Measurements from ENCODE around the gene SNX10.
"Not testable (repeated sequence)": the region's sequence is repeated elsewhere in the genome, so short reads cannot be mapped to it uniquely, and the experiment has no call there.

SNX10 gene, protein sequence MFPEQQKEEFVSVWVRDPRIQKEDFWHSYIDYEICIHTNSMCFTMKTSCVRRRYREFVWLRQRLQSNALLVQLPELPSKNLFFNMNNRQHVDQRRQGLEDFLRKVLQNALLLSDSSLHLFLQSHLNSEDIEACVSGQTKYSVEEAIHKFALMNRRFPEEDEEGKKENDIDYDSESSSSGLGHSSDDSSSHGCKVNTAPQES

DNA sequence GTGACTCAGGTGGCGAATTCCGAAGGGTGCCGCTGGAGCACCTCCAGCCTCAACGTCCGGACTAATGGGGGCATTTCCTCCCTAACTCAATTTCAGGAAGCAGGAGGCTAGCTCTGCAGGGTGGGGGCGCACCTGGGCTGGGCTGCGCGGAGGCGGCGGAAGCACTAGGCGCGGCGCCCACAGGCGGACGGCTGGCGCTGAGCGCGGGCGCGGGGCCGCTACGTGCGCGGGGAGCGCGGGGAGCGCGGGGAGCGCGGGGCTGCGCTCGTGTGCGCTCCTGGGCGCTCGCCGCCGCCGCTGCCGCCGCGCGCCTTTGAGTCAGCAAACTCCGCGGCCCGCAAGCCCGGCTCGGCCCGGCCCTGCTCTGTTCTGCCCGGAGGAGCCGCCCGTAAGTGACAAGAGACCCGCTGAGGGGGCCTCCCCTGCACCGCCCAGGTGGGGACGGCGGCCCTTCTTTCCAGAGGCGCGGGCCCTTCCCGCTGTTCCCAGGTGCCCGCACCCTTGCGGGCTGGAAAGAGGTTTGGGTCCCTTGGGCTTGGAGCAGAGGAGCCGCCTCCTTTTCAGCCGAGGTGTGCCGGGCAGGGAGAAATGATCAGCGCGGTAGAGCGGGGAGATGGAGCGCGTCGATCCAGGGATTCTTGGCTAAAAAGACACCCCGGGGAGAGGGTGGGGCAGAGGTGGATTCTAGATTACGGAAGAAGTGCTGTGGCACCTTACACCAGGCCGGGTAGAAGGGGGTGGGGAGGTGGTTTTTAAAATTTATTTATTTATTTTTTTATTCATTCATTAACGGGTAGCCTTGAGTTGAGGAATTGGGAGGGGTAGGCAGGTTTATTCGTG lies at the start of gene SNX10:
TSS of gene SNX10 (plus strand) at position 164 of the 840 bp plus-strand sequence. CDS start 54,581 bp downstream, outside the sequence.
- no peak for DNase-seq

DNA sequence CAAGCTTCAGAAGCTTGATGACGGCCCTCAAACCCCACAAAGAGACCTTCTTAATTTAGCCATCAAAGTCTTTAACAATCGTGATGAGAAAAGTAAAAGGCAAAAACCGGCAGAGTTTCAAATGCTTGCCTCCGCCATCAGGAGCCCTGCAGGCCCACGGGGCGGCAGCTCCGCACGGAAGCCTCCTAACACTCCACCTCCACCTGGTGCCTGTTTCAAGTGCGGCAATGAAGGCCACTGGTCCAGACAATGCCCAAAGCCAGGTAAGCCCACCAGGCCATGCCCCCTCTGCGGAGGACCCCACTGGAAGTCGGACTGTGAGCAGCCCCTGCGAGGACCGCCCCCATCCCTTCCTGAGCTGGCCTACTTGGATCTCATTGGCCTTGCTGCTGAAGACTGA lies 46.5 kb upstream of the SNX10 start:
- DNase-seq = no peak

DNA sequence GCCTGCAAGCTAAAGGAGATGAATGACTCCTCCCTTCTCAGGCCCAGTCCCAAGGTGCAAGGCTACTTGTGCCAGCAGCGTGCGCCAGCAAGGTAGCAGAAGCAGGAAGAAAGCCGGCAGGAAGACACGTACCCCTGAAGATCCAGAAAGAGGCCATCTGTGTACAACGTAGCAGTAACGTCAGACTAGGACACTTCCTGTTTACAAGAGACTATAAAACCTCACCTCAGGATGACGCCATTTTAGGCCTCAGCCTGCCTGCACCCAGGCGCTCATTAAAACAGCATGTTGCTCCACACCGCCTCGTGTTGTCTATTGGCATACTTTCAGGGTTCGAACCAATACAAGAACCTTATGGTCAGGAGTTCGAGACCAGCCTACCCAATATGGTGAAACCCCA lies 41.4 kb upstream of the SNX10 start:
- no peak for DNase-seq

DNA sequence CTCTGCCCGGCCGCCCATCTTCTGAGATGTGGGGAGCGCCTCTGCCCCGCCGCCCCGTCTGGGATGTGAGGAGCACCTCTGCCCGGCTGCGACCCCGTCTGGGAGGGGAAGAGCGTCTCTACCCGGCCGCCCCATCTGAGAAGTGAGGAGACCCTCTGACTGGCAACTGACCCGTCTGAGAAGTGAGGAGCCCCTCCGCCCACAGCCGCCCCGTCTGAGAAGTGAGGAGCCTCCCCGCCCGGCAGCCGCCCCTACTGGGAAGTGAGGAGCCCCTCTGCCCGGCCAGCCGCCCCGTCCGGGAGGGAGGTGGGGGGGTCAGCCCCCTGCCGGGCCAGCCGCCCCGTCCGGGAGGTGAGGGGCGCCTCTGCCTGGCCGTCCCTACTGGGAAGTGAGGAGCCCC lies 29.8 kb upstream of the SNX10 start:
- DNase-seq = not testable (repeated sequence)

DNA sequence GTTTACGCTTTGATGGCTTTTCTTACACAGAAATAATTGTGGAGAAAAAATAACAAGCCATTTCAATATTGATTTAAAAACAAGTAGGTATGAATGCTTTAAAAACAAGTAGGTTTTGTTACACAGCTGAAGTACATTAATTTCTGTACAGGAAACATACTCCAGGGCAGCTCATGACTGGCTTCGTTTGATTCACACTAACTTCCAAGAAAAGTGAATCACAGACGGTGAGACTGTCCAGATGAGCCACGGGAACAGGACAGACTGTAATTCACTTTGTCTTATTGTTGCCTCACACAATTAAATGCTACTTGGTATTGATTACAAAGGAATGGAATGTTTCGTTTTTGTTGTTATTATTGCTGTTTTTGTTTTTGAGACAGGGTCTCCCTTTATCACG lies 26.6 kb upstream of the SNX10 start:
- DNase-seq = no peak

DNA sequence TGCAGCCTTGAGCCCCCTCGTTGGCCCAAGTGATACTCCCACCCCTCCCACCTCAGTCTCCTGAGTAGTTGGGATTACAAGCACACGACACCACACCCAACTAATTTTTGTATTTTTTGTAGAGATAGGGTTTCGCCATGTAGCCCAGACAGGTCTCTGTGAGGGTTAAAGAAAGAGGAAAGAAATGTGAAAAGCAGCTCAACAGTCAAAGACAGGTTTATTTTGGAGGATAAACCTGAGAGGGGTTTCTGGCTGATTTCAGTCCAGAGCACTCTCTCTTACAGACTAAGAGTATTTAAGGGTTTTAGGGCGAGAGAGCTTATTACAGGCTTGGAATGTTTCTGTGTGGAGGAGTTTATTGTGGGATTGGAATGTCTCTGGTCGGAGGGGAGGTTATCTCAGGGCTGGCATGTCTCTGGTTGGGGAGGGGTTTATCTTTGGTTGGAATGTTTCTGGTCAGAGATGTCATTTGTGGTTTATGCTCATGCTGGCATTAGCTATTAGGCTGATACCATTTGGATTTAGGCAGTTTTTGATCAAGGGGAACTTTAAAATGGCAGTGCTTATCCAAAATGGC lies 26.1 kb upstream of the SNX10 start:
- DNase-seq = no peak

DNA sequence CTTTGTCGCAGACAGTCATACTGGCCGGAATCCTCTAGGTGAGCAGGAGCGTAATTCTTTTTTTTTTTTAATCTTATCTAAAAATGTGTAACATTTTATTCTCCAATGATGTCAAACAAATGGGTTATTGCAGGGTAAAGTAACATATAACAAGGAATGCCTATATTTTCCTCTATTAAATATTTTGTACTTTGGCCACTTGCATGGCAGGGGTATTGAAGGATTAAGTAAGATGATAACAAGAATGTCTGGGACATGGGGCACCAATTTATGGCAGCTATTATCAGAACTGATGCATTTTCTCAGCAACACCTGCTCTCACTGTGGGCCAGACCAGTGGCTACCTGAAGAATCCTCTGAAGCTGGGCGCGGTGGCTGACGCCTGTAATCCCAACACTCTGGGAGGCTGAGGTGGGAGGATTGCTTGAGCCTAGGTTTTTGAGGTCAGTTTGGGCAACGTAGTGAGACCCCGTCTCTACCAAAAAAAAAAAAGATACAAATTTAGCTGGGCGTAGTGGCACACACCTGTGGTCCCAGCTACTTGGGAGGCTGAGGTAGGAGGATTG lies 24.0 kb upstream of the SNX10 start:
- DNase-seq = no peak

DNA sequence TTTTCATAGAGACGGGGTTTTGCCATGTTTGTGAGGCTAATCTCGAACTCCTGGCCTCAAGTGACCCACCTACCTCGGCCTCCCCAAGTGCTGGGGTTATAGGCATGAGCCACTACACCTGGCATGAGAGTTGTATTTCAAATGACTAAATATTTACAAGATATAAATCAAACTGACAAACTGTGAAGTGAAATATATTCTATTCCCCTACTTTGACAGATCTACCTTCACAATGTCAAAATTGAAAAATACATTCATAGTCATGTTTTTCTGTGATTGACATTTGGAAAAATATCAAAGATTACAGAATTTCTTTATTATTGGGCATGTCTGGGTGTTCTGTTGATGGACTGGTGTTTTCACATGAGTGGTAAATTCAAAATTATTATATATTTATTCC lies 16.4 kb upstream of the SNX10 start:
- no peak for DNase-seq

DNA sequence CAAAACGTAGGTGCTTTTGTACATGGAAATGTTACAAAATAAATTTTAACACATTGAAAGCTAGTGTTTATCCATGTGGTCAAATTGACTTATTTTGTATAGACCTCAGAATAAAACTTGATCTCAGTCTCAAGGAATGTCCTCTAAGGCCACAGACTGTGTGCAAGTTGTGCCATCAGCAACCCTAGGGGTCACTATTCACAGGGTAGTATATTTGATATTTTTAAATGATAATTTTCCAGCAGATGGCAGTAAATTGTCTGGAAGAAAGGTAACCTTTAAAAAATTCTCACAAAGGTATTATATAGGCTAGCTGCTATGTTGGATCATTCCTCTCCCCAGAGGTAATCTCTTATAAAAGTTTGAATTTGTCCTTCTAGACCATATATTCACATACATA lies 12.9 kb upstream of the SNX10 start:
- no peak for DNase-seq

DNA sequence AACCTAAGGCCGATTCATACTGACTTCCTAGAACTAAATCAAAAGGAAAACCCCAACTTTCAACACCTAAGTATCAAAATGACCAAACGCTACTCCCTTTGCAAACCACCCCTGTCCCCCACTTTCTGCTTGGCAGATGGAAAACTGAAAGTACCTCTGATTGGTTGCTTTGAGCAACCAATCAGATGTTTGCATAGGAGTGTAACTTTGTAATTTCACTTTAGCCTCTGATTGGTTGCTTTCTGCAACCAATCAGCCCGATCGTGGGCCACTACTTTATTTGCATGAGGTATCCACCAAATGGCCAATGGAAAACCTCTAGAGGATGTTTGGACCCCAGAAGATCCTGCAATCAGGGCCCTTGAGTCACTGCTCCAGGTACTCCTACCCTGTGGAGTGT lies 12.3 kb upstream of the SNX10 start:
- no peak for DNase-seq

DNA sequence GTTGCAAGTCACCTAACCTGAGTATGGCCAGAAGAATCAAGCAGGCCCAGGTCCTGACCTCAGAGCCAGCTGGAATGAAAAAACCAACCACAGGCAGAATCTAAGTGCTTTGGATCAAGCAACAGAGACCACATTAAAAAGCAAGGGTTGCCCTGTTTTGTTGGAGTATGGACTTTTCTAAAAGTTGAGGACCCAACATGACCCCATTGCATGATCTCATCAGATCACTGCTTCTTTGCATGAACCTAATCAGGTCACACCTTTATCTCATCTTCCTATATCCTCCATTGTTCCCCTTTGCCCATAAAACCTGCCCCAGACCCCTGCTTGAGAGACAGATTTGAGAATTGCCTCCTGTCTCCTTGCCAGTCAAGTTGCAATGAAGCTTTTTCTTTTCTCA lies 11.6 kb upstream of the SNX10 start:
- no peak for DNase-seq

DNA sequence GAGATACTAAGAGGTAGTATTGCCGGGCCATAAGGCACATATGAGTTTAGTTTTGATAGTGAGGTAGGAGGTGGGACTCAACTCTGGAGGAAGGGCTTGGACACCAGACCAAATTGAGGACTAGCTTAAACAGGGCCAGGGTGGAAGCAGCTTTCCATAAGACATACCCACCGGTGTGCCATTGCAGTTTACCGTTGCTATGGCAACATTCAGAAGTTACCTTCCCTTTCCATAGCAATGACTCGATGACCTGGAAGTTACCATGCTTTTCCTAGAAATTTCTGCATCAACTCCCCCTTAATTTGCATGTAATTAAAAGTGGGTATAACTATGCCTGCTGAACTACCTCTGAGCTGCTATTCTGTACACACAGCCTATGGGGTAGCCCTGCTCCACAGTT lies 10.9 kb upstream of the SNX10 start:
- no peak for DNase-seq

DNA sequence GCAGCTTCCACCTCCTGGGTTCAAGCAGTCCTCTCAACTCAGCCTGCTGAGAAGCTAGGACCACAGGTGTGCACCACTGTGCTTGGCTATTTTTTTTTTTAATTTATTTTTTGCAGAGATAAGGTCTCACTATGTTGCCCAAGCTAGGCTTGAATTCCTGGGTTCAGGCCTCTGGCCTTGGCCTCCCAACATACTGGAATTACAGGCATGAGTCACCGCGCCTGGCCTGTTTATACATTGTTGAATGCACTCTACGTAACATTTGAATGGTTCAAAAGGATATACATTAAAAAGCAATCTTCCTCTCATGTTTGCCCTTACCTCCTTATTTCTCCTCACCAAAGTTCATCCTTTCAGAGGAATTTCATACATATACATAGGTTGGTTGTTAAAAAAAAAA lies 7.2 kb upstream of the SNX10 start:
- no peak for DNase-seq

DNA sequence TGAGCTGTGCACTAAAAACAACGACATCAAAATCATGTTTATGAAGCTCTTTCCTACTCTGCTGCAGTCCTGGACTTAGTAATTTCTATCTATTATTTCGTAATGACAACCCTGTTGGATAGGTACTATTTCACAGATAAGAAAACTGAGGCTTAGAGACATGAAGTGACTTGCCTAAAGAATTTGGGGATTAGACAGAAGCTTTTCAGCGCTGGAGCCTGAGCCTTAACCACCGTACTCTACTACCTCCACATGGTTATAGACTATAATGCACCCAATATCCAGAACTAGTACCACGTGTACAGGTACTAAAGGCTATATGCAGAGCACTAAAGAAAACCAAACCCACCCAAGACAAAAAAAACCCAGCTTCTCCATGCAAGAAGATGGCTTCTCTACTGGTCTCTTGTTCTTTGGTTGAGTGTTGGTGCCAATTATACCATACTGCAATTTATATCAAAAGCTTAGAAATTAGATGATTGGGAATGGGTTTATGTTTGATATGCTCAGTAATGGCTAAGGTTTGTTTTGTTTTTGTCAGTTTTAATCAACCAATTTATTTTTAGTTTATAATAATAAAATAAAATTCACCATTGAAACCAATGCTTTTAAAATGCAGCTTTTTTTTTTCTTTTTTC lies 6.5 kb upstream of the SNX10 start:
- DNase-seq = no peak

DNA sequence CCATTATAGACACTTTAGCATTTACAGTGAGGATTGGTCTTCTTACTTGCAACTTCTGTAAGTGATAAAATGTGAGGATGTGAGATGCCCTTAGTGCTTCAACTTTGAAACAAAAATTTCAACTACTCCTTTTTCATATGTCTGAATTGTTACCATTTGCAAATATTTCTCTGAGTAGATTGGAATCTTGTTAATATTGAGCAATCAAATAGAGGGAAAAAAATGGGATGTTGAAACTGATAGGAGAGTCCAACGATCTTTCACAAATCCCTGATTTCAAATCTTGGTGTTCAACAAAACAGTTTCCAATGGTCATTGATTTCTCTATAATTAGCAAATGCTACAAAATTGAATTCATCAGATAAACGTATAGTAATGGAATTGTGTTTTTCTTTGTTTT lies 5.5 kb upstream of the SNX10 start:
- DNase-seq = no peak

DNA sequence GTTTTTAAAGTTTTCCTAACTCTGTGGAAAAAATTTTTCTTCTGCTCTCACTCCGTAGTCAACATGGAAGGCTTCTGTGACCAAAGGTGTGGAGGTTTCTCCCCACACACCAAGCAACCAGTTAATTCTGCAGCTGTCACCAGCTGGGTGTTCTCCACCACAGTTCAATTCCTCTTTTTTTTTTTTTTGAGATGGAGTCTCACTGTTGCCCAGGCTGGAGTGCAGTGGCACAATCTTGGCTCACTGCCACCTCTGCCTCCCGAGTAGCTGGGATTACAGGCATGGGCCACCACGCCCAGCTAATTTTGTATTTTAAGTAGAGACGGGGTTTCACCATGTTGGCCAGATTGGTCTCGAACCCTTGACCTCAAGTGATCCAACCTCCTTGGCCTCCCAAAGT lies 3.5 kb upstream of the SNX10 start:
- DNase-seq = not testable (repeated sequence)

DNA sequence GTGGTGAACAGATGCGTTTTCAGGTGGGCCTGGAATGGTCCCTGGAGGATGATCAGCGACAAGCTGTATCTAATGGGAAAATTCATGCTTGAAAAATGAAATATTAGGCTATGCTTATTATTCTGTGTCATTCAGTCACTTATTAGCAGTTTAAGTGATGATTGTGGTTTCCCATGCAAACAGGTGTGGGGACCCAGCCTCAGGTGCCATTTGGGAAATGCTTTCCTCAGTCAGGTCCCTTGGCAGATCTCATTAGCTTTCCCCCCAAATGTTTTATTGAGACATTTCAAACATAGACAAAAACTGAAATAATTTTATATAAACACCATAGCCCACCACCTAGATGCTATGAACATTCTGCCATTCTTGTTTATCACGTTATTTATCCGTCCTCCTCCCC lies 411 bp upstream of the SNX10 start:
- DNase-seq = no peak

DNA sequence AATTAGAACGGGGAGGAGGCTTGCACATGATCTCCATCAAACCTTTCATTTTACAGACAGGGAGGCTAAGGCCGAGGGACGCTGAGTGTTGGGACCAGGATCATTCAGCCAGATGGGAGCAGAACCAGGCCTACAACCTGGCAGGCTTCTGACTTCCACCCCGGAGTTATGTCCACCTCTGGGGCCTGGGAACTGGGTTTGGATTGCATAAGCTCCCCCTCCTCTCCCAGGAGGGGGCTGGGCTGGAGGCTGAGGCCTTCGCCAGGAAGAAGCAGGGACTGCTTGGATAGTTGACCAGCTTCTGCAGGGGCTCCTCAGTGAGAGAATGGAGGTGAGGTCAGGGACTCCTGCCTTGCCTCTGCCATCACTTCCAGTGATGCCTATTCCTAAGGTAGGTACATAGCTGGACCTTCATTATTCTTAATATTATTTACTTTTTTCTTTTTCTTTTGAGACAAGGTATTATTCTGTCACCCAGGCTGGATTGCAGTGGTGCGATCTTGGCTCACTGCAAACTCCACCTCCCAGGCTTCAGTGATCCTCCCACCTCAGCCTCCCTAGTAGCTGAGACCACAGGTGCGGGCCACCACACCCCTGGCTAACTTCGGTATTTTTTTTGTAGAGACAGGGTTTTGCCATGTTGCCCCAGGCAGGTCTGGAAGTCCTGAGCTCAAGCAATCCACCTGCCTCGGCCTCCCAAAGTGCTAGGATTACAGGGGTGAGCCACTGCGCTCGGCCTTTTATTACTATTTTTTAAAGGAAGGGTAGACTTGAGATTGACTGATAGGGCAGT lies 1.3 kb downstream of the SNX10 start:
- DNase-seq = no peak

DNA sequence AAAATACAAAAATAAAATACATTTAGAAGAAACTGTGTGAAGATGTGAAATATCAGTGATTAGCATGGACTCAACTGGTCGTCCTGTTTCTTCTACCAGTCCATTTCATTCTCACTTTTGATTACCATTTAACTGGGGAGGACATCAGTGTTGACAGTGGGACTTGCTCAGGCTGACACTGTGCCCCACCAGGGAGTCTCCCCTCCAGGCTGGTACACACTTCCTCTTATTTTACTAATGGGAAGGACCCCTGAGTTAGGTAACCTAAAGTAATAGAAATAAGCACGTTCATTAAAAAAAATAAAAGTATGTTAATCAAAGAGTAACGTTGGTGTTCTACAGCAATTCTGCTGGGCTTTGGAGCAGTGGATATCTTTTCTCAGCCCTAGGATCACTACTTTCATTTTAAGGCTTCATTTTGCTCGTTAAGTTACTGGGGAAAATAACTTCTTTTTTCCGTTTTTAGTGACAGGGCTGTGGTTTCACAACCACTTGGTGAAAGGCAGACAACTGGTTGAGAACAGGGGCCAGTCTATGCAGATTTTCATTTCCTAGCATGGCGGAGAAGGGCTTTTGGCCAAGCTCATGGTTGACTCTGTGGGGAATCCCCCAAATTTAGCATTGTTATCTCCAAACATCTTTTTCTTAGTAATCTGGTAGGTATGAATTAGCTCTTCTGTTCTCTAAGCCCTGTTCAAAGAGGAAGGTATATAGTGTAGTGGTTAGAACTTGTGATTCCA lies 2.1 kb downstream of the SNX10 start:
- no peak for DNase-seq

DNA sequence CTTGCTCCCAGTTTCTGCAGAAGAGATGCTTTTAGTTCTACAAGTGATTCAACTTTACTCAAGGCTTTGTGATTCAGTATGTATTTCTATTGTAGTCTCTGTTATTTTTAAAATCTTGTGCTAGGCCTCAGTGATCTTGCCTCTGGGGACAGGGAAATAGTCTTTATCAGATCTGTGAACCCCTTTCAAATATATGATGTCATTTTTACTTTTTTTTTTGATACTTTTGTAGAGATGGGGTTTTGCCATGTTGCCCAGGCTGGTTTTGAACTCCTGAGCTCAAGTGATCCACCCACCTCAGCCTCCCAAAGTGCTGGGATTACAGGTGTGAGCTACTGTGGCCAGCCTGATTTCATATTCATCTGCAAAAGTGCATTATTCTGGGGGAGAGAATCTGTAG lies 3.4 kb downstream of the SNX10 start:
- DNase-seq = no peak

DNA sequence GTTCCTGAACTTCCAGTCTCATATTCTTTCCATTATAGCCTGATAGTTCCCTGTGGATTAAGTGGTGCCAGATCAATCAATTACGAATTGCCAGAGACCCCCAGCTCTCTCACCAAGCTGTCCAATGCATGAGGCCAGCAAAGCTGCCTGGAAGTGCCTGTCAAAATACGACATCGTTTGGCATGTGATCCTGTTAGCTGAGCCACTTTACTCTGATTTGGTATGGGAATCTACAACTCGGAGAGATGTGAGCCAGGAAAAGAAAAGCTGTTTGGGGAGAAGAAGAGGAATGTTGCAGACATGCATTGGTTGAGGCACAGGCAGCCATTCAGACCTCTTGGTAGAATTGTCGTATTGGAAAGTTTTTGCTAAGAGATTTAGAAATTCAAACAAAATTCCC lies 3.9 kb downstream of the SNX10 start:
- DNase-seq = no peak

DNA sequence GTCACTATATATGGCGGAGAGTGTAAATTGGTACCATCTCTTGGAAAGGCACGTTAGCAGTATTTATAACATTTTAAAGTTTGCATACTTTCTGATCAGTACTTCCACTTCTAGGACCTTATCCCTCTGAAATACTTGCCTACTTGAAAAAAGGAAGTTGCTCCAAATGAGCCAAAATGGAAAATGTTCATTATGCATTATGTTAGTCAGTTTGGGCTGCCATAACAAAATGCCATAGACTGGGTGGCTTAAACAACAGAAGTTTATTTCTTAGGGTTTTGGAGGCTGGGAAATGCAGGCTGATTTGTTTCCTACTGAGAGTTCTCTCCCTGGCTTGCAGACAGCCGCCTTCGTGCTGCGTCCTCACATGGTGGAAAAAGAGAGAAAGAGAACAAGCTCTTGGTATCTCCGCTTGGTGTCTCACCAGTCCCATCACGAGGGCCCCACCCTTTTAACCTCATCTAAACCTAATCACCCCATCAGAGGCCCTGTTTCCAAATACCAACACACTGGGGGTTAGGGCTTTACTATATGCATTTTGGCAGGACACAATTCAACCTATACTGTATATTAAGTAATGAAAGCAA lies 6.9 kb downstream of the SNX10 start:
- no peak for DNase-seq
